GM18870 (cell line): ENCODE results near the gene MTF1.

Experiments used
- ATAC-seq: cut with Tn5 transposase; IDR thresholded peaks from one replicate; pipeline ENCODE4 v1.9.1; 2021; ENCODE audit warnings: moderate library complexity; ENCODE audit not compliant: unreplicated experiment

MTF1 gene

DNA sequence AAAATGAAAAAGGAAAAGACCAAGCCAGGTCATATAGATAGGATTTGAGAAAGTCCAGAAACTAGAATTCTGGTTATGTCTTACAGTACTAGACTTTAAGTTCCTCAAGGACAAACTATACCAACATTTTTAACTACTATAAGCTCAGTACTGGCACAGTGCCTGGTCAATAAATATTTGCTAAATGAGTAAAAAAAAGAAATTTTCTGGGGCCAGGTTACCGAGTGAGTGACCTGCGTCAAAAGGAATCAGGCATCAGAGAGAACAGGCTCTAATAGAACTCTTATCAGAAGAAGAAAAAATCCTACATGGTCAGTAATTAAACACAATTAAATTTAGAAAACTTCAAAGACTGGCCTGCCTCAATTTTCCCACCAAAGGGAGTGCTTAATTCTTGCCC is 27.6 kb downstream of the MTF1 start:
- ATAC-seq = no peak

DNA sequence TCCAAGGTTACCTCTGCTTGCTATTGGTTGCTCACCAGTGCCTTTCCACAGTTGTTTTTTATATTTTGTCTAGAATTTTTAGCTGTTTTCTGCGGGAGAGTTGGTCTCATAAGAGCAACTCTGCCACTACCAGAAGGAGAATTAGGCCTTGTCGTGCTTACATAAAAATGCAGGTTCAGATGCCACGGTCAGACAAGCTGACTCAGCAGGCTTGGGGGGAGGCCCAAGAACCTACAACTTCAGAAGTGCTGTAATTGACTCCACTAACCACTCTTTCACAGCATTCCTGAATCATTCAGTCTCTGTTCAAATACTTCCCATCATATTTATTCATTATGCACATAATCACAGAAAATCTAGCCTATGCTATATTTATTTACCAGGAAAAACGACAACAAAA is 28.3 kb downstream of the MTF1 start:
- no peak for ATAC-seq

- ATAC-seq = no peak
These were observed 30.9 kb downstream of the MTF1 start for GRCh38 chr1:37828410-37829074.

GRCh38 chr1:37825506-37825905 is 33.9 kb downstream of the MTF1 start:
- no peak for ATAC-seq

- ATAC-seq = no peak
These were observed 35.4 kb downstream of the MTF1 start for GRCh38 chr1:37824001-37824400.

- no peak for ATAC-seq
These were observed 36.2 kb downstream of the MTF1 start for GRCh38 chr1:37822906-37823815.

DNA sequence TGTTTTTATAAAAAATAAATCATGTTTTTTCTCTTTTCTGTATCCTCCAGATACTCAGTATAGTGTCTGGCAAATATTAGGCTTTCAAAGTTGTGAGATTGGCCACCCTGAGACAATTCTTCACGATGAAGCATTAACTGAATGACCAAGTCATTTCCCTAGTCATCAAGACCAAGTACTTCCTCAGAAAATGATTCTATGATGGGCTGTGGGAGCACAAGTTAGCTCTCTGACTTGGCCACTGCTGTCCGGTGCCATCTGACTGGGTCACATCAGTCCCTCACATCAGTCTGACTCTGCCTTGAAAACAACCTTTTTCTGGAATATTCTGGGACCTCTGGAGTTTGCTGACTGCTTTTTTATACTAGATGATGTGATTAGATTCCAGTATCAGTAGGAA is 37.9 kb downstream of the MTF1 start:
- ATAC-seq = no peak

GRCh38 chr1:37817481-37817880 is 41.9 kb downstream of the MTF1 start:
- ATAC-seq = no peak

- ATAC-seq = no peak
These were observed 45.1 kb downstream of the MTF1 start for GRCh38 chr1:37814252-37814651.

DNA sequence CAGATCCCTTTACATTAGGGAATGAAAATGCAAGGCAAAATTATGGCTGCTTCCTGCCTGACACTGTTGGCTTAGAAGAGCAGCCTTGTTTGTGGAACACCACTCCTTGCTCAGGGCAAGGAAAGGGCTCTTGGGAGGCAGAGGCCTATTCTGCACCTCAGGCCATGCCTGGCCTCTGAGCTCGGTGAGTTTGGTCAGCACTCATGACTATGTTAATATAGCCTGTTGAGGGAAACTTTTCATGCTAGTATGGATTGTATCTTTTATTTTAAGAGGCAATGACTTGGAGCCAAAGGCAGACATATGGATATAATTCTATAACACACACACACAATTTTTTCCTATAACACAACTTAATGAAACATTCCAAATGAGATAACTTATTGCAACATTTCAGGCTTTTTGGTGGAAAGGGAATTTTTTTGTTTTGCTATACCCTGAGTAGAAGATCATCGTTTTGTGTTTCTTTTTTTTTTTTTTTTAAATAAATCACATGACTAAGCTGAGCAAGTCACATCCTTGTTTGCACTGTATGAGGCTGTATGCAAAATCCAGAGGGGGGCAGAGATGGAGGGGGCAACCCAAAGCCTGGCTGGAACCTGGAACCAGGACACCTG is 45.8 kb downstream of the MTF1 start:
- no peak for ATAC-seq

DNA sequence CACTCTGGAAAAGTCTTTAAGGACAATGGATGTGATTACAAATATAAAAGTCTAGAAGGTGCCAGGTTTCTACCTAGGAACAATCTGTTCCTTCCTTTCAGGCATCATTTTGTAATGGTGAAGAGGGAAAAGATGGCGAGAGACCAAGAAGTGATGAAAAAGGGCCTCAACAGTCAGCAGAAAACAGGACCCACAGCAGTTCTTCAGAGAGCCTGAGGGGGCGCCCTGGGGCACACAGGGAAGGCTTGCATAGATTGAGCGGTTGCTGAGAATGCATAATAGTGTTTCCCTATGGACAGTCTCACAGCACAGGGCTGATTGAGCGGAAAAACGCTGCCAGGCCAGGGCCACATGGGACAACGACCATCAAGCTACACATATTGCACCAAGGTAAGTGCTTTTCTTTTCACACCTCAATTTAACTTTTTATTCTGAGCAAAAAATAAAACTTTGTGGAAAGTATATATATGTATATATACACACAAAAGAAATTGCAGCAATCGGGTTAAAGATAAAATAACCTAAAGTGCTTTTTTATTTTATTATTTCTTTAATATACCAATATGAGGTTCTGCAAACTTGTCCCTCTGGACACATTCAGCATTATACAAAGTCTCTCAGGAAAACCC is 48.3 kb downstream of the MTF1 start:
- no peak for ATAC-seq

GRCh38 chr1:37809942-37810341 is 49.5 kb downstream of the MTF1 start:
- ATAC-seq = no peak

- peak; percentile 15 for ATAC-seq
These were observed 50.7 kb downstream of the MTF1 start for GRCh38 chr1:37808369-37809319.

DNA sequence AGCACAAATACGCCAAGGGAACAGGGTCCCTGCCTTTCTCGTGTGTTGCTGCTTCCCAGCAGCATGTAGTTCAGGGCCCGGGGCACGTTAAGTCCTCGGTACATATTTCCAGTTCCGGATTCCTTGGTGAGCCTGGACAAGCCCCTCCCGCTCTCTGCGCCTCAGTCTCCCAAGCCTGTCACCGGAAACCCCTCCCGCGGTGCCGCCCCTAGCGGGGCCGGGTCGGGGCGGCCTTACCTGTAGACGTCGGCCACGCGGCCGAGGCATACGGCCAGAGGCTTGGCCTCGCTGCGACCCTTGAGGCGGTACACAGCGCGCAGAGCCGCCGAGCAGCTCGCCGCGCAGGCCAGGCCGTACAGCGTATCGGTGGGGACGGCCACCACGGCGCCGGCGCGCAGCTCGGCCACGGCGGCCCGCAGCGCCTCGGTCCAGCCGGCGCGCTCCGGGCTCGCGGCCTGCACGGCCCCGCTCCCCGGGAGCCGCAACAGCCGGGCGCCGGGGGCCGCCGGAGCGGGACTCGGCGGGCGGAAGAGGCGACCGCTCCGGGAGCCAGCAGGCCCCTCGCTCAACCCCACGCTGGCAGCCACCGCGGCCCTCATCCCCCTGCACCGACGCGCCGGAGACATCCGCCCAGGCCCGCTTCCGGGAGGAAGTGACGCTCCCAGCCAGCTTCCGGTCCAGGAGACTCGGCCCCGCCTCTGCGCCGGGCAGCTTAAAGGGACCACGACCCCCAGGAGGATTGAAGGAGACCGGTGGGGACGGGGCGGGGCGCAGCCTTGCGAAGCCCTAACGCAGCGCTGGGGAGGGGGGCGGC is 51.6 kb downstream of the MTF1 start, which contains the start of the genes C1orf122 and YRDC:
TSS of gene C1orf122 (plus strand) at position 236 of the 814 bp plus-strand sequence. CDS start 615 bp downstream, outside the sequence.
TSS of gene YRDC (minus strand) at position 654 of the 814 bp plus-strand sequence. CDS start at position 626, 28 bp downstream.
- ATAC-seq = peak; percentile 51

DNA sequence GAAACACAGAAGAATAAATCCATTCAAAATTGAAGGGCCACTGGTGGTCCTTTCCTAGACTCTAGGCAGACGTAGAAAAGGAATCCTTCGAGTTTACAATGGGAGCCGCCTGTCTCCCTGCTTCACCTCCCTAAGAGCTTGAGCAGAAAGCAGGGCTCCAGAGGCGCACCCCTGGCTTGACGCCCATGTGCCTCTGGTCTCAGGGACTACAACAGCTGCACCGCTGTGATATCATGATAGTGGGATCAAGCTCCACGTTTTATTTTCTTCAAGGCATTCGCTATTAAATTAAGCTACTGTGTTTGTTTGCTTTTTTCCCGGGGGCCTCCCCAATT is 52.2 kb downstream of the MTF1 start:
- ATAC-seq = no peak

GRCh38 chr1:37802439-37802838 is 57.0 kb downstream of the MTF1 start:
- ATAC-seq = no peak

GRCh38 chr1:37797750-37798345 is 61.5 kb downstream of the MTF1 start:
- no peak for ATAC-seq

DNA sequence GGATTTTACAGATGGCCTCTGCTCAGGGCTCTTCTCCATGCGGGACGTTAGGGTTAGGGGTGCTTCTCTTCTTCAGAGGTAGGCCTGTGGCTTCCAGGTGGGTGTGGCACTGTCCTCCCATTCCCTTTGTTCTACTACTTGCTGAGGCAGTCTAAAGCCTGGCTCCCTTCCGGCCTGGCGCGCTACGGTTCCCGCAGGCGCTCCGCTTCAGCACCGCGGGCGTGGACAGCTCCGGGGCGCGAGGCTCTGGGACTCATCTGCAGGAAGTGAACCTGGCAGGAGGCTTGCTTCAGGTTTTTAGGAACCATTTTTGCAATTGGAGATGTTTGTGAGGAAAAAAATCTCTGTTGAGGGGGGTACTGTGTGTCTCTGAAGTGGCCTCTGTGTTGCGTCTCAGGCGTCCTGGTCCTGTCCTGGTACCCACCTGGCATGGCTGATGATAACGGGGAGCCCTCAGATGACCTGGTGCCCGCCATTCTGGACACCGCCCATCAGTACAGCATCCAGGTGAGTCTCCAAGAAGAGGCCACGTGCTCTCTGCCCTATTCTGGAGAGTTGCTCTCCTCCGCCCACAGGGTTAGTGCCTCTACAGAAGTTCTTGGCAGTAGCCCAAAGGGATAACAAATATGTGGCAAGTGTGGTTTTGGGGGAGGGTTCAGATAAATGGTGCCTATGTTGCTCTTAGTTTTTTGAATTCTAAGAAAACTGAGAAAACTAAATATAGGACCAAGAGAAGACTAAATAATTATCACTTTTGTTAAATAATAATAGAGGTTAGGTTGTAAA is 63.9 kb downstream of the MTF1 start:
- no peak for ATAC-seq
